NCI-H2171 (cell line): ENCODE data around the gene ACOXL.
"Not testable (repeated sequence)": the region's sequence is repeated elsewhere in the genome, so short reads cannot be mapped to it uniquely, and the experiment has no call there.

Experiments used
- DNase-seq: peaks from one replicate; lab custom pipeline; 2025; lab: John Stamatoyannopoulos, UW

The ACOXL gene

GRCh38 chr2:111042261-111042660 is 309.9 kb downstream of the ACOXL start:
- no peak for DNase-seq

- DNase-seq = no peak
Observed at GRCh38 chr2:111042772-111043771, 310.7 kb downstream of the ACOXL start.

- no peak for DNase-seq
Observed at GRCh38 chr2:111044066-111044465, 311.7 kb downstream of the ACOXL start.

- not testable (repeated sequence) for DNase-seq
Observed at GRCh38 chr2:111045236-111045635, 312.9 kb downstream of the ACOXL start.

GRCh38 chr2:111045771-111046444 is 313.5 kb downstream of the ACOXL start:
- DNase-seq = no peak

GRCh38 chr2:111046670-111047069 is 314.3 kb downstream of the ACOXL start:
- DNase-seq = no peak

GRCh38 chr2:111048856-111049768 is 316.7 kb downstream of the ACOXL start:
- no peak for DNase-seq

- peak; percentile 34 for DNase-seq
Observed at GRCh38 chr2:111049792-111050640, 317.6 kb downstream of the ACOXL start.

GRCh38 chr2:111050701-111051376 is 318.5 kb downstream of the ACOXL start:
- DNase-seq = no peak

- DNase-seq = no peak
Observed at GRCh38 chr2:111052621-111053020, 320.2 kb downstream of the ACOXL start.

GRCh38 chr2:111053266-111053665 is 320.9 kb downstream of the ACOXL start:
- no peak for DNase-seq

- DNase-seq = no peak
Observed at GRCh38 chr2:111053825-111054515, 321.6 kb downstream of the ACOXL start.

GRCh38 chr2:111054791-111055691 is 322.7 kb downstream of the ACOXL start:
- no peak for DNase-seq

- DNase-seq = no peak
Observed at GRCh38 chr2:111055735-111056134, 323.4 kb downstream of the ACOXL start.

GRCh38 chr2:111057045-111057444 is 324.7 kb downstream of the ACOXL start:
- DNase-seq = no peak

- DNase-seq = no peak
Observed at GRCh38 chr2:111057721-111058120, 325.3 kb downstream of the ACOXL start.

- DNase-seq = no peak
Observed at GRCh38 chr2:111058264-111058663, 325.9 kb downstream of the ACOXL start.

GRCh38 chr2:111061191-111061590 is 328.8 kb downstream of the ACOXL start:
- no peak for DNase-seq

GRCh38 chr2:111062417-111062816 is 330.0 kb downstream of the ACOXL start:
- DNase-seq = no peak
